Hypothalamus (tissue), 51 donors: ENCODE measurements around the gene GLYR1.
"Not testable (repeated sequence)": the region's sequence is repeated elsewhere in the genome, so short reads cannot be mapped to it uniquely, and the experiment has no call there.

Source experiments
- DNase-seq, 51 donors: peaks; one replicate each; lab custom pipeline; 2025; lab: John Stamatoyannopoulos, UW

The GLYR1 gene

DNA sequence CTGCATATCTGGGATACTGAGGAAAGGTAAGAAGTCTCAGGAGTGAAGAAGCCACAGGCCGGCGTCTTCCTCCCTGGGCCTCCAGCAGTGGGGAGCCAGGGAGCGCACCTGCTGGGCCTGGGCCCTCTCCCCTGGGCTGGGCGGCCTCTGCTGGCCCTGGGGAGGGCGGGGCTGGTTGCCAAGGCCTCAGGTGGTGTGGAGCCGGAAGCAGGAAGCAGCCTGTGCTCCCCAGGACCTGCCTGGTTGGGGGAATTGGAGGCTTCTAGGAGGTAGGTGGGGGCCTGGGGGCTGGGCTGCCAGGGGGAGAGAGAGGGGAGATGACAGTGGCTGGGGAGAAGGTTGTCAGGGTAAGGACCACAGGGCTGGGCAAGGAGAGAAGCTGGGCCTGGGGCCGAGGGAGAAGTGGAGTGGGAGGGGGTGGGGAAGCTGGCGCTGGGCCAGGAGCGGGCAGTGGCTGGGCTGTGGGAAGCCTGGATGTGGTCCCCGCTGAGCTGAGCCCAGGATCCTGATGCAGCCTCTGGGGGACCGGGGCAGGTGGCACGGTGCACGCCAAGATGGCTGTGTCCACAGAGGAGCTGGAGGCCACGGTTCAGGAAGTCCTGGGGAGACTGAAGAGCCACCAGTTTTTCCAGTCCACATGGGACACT, 51.8 kb downstream of the GLYR1 start, which contains the start of gene SMIM22:
TSS of gene SMIM22 (plus strand) at position 189 of the 647 bp plus-strand sequence. CDS start at position 555, 366 bp downstream.
- DNase-seq: peak in 5 of 51 donors; percentile 2 to 17 (median 14)

DNA sequence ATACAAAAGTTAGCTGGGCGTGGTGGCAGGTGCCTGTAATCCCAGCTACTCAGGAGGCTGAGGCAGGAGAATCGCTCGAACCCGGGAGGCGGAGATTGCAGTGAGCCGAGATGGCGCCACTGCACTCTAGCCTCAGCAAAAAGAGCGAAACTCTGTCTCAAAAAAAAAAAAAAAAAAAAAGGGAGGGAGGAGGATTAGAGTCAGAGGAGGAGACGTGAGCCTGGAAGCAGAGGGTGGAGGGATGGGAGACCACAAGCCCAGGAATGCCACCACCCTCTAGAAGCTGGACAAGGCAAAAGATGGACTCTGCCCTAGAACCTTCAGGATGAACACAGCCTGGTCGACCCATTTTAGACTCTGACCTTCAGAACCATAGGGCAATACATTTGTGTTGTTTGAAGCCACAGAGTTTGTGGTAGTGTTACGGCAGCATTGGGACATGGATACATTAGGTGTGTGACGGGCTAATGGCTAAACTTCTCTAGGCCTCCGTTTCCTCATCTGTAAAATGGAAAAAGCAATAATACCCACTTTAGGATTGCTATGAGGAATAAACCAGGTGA, 54.1 kb downstream of the GLYR1 start:
- no peak for DNase-seq

GRCh38 chr16:4790871-4791270, 56.2 kb downstream of the GLYR1 start:
- no peak for DNase-seq

DNA sequence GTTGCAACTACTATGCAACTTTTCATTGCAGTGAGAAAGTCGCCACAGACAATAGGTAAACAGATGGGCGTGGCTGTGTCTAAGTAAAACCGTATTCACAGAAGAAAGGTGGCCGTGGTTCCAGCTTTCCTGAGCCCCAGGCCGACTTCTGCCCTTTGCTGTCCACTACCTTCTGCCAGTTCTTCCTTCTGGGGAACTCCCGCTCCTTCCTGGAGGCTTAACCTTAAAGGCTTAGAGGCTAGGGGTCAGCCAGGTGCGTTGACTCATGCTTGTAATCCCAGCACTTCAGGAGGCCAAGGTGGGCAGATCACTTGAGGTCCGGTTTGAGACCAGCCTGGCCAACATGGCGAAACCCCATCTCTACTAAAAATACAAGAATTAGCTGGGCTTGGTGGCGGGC, 56.8 kb downstream of the GLYR1 start:
- DNase-seq: no peak

- no peak for DNase-seq
Measured at GRCh38 chr16:4788910-4789309, 58.2 kb downstream of the GLYR1 start.

GRCh38 chr16:4788489-4788889, 58.6 kb downstream of the GLYR1 start:
- DNase-seq: no peak

GRCh38 chr16:4787627-4788482, 59.2 kb downstream of the GLYR1 start, which contains the start of gene SEPTIN12:
TSS of gene SEPTIN12 (minus strand) at chr16:4788345. CDS start at chr16:4787645, 700 bp downstream.
- DNase-seq: no peak

DNA sequence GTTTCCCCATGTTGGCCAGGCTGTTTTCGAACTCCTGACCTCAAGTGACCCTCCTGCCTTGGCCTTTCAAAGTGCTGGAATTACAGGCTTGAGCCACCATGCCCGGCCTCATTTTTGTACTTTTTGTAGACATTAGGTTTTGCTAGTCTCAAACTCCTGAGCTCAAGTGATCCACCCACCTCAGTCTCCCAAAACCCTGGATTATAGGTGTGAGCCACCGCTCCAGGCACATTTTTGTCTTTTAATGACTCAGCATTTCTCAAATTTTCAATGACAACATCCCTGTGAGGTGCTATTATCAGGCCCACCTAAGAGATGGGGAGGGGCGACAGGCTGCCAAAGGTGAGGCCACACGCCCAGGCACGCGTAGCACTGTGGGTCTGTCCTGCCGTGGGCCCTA, 60.0 kb downstream of the GLYR1 start:
- no peak for DNase-seq

DNA sequence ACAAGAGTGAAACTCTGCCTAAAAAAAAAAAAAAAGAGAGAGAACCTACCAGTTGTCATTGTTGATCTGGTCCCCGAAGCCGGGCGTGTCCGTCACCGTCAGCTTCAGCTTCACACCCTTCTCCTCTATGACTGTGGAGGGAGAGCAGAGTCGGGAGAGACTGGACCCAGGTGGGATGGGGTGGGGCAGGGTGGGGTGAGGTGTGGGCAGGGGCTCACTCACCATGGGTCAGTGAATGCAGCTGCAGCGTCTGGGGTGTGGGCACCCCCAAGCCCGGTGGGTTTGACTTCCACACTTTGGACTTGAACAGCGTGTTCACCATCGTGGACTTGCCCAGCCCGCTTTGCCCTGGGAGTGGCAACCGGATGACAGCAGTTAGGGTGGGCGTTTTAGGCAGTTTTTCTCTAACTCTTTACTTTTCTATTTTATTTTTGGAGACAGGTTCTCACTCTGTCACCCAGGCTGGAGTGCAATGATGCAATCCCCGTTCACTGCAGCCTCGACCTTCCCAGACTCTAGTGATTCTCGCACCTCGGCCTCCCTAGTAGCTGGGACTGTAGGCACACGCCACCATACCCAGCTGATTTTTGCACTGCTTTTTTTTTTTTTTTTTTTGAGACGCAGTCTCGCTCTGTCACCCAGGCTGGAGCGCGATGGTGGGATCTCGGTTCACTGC, 61.2 kb downstream of the GLYR1 start:
- DNase-seq: no peak

DNA sequence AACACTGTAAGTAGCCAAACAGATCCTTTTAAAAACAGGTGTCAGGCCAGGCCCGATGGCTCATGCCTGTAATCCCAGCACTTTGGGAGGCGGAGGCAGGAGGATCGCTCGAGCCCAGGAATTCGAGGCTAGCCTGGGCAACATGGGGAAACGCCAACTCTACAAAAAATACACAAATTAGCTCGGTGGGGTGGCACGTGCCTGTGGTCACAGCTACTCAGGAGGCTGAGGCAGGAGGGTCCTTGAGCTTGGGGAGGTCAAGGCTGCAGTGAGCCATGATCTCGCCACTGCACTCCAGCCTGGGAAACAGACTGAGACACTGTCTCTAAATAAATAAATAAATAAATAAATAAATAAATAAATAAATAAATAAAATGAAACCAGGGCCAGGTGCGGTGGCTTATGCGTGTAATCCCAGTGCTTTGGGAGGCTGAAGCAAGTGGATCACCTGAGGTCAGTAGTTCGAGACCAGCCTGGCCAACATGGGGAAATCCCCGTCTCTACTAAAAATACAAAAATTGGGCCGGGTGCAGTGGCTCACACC, 62.6 kb downstream of the GLYR1 start:
- not testable (repeated sequence) for DNase-seq

DNA sequence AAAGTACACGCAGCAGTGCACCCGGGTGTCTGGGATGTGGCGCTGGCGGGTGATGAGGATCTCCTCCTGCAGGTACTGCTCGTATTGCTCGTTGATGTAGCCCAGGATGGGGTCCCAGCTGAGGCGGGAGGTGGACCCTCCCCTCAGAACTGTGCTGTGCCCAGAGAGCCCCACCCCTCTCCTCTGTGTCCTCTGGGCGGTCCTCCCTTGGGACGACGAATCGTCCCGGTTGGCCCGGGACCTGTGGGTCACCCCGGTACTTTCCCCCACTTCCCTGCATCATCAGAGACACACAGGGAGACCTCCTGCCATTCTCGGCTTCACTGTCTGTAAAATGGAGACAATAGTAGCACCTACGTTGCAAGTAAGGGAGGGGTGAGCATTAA, 63.1 kb downstream of the GLYR1 start:
- DNase-seq: no peak

DNA sequence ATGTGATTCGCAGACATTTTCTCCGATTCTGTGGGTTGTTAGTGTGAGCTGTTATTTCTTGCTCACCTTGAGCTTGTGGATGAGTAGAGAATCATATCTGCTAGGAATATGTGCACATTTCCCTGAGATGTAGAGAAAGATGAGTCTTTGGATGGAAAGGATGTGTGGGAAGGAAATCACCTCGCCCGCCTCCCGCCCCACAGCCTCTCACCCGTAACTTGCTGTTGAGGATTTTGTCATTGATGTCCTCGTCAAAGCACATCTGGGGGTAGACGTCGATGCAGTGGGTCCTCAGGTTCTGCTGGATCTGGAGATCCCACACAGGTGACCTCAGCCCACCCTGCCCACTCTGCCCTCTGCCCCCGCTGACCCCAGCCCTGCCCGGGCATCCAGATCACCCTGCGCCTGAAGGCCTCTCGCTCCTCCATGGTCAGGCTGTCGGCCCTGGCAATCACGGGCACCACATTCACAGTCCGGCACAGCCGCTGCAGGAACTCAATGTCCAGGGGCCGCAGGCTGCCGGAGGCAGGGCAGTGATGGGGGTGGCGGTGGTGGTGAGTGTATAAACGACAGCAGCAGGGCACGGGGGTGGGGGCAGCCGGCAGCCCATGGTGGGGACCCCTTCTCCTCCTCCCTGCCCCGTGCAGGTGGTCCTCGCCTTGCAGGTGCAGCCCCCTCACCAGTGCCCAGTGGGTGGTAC, 63.7 kb downstream of the GLYR1 start:
- DNase-seq: no peak

- DNase-seq: no peak
Measured at GRCh38 chr16:4780235-4780634, 66.9 kb downstream of the GLYR1 start.

GRCh38 chr16:4778050-4778392, 69.1 kb downstream of the GLYR1 start:
- no peak for DNase-seq

- no peak for DNase-seq
Measured at GRCh38 chr16:4777339-4778049, 69.6 kb downstream of the GLYR1 start.

DNA sequence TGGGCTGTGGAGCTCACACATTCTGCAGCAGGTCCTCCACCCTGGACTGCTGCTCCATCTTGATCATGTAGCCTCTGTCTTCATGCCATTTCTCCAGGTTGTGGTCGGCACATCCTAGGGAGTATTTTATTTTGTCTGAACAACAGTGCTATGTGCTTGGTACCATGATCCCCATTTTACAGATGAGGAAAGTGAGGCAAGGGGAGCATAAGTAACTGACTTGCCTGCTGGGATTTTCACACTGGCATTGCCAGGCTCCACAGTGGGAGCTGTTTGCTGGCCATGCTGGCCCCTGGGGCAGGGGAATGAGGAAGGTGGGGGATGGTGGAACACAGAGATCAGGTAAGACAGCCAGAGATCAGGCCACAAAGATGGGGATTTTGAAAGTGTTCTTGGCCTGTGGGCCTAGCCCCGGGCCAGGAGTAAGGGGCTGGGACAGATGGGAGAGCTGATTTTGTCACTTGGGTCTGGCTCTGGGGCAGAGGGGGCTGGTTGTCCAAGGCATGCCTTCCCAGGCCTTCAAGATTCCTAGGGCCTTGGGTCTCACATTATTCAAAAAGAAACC, 70.9 kb downstream of the GLYR1 start:
- DNase-seq: no peak

DNA sequence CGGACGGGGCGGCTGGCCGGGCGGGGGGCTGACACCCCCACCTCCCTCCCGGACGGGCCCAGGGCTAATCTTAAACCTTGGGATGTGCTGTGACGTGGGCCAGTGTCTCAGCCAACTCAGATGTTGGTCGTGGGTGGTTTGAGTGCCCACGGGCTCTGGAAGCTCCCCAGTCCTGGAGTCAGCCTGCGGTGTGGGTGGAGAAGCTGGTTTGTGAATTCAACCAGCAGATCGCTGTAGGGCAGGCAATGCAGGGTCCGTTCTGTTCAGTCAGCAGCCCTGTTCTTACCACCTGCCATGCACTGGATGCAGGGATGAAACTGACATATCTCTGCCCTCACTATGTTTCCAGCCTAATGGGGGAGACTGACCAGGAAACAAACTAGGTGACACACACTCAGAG, 72.1 kb downstream of the GLYR1 start:
- DNase-seq: no peak

GRCh38 chr16:4772351-4772750, 74.7 kb downstream of the GLYR1 start:
- DNase-seq: no peak

DNA sequence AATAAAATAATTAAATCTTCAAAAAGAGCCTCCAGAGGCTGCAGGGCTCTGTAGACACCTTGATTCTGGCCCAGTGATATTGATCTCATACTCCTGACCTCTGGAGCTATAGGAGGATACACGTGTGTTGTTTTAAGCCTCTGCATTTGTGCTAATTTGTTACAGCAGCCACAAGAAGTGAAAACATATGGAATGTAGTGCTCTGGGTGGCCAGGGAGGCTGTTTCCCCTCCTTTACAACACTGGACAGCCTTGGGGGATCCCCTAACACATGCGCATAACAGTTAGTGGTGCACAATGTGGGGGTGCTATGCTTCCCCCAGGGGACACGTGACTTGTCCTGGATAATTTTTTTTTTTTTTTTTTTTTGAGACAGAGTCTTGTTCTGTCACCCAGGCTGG, 75.4 kb downstream of the GLYR1 start:
- DNase-seq: no peak
